ENCODE data around the gene PRR5L.

PRR5L gene

GRCh38 chr11:36274414-36274813, 21.7 kb upstream of the PRR5L start:
- TF ChIP-seq CTBP1 (IDR thresholded peaks at IDR 0.05; ENCODE audit: borderline replicate concordance), result no peak
- TF ChIP-seq L3MBTL2 (conservative IDR thresholded peaks at IDR 0.05), result no peak
- no peak for TF ChIP-seq ELF4 (IDR thresholded peaks at IDR 0.05)
- no peak for TF ChIP-seq ZNF384 (IDR thresholded peaks at IDR 0.05)
- TF ChIP-seq HDGF (IDR thresholded peaks at IDR 0.05; ENCODE audit: borderline replicate concordance), result no peak
- TF ChIP-seq FOXK2 (IDR thresholded peaks at IDR 0.05), result no peak
- no peak for TF ChIP-seq PKNOX1 (IDR thresholded peaks at IDR 0.05)
- TF ChIP-seq SUZ12 (IDR thresholded peaks at IDR 0.05), result no peak
- TF ChIP-seq NFRKB (IDR thresholded peaks at IDR 0.05), result no peak
- no peak for TF ChIP-seq BHLHE40 (IDR thresholded peaks at IDR 0.05; ENCODE audit: borderline replicate concordance)
- no peak for TF ChIP-seq SP1 (IDR thresholded peaks at IDR 0.05)
- TF ChIP-seq TARDBP (IDR thresholded peaks at IDR 0.05), result no peak
- TF ChIP-seq LEF1 (IDR thresholded peaks at IDR 0.05; ENCODE audit: borderline replicate concordance), result no peak
- no peak for TF ChIP-seq ARNT (IDR thresholded peaks at IDR 0.05)
- TF ChIP-seq FOXA1 (IDR thresholded peaks at IDR 0.05), result no peak
- TF ChIP-seq FOXM1 (IDR thresholded peaks at IDR 0.05; ENCODE audit: borderline replicate concordance), result no peak
- no peak for DNase-seq (ENCODE audit: extremely low spot score)
- ChIA-PET CTCF (interaction anchor here (0.7 kb wide), 1 partner anchor 204 kb away, joined by 3 read pairs; no protein-coding TSS in a partner anchor), POLR2A (no interaction called here)

GRCh38 chr11:36278531-36279282, 17.4 kb upstream of the PRR5L start:
- DNase-seq (ENCODE audit: extremely low spot score), result no peak
- TF ChIP-seq ELF4 (IDR thresholded peaks at IDR 0.05) (no peak), NFRKB (IDR thresholded peaks at IDR 0.05) (no peak), BHLHE40 (IDR thresholded peaks at IDR 0.05; ENCODE audit: borderline replicate concordance) (no peak), HDGF (IDR thresholded peaks at IDR 0.05; ENCODE audit: borderline replicate concordance) (no peak), CTBP1 (IDR thresholded peaks at IDR 0.05; ENCODE audit: borderline replicate concordance) (no peak), ZNF384 (IDR thresholded peaks at IDR 0.05) (no peak), LEF1 (IDR thresholded peaks at IDR 0.05; ENCODE audit: borderline replicate concordance) (no peak), ARNT (IDR thresholded peaks at IDR 0.05) (no peak), FOXA1 (IDR thresholded peaks at IDR 0.05) (no peak)
- ChIA-PET POLR2A (no interaction called here), CTCF (no interaction called here)

DNA sequence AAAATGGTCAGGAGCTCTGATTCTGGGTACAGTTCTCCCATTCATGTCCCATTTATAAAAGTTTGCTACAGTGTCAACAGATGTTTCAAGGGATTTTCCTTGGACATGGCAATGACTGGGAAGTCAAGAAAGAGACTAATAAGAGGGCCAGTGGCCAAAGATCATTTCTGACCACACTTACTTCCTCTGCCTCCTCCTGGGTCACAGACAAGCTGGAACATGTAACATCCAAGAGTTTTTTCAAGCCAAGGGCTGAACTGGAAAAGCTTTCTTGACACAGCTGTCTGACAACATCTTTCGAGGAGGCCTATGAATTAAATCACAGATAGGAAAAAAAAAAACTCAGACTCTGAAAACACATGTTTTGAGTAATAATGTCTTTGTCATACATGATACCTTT, 15.6 kb upstream of the PRR5L start:
- TF ChIP-seq TARDBP (IDR thresholded peaks at IDR 0.05) (no peak), ARNT (IDR thresholded peaks at IDR 0.05) (no peak), SP1 (IDR thresholded peaks at IDR 0.05) (no peak), ZNF384 (IDR thresholded peaks at IDR 0.05) (no peak), BHLHE40 (IDR thresholded peaks at IDR 0.05; ENCODE audit: borderline replicate concordance) (no peak), FOXK2 (IDR thresholded peaks at IDR 0.05) (no peak), ELF4 (IDR thresholded peaks at IDR 0.05) (no peak), SUZ12 (IDR thresholded peaks at IDR 0.05) (no peak), PKNOX1 (IDR thresholded peaks at IDR 0.05) (no peak), FOXA1 (IDR thresholded peaks at IDR 0.05) (no peak), LEF1 (IDR thresholded peaks at IDR 0.05; ENCODE audit: borderline replicate concordance) (no peak), HDGF (IDR thresholded peaks at IDR 0.05; ENCODE audit: borderline replicate concordance) (no peak), L3MBTL2 (conservative IDR thresholded peaks at IDR 0.05) (no peak), CTBP1 (IDR thresholded peaks at IDR 0.05; ENCODE audit: borderline replicate concordance) (no peak)
- DNase-seq (ENCODE audit: extremely low spot score), result no peak
- CTCF ChIA-PET, result no interaction called here
- POLR2A ChIA-PET, result no interaction called here

GRCh38 chr11:36281850-36282249, 14.2 kb upstream of the PRR5L start:
- CTCF ChIA-PET, result interaction anchor here (0.6 kb wide), 1 partner anchor 862 kb away, joined by 5 read pairs; no protein-coding TSS in a partner anchor

GRCh38 chr11:36282926-36283325, 13.2 kb upstream of the PRR5L start:
- CTCF ChIA-PET, result no interaction called here
- POLR2A ChIA-PET, result no interaction called here
- no peak for DNase-seq (ENCODE audit: extremely low spot score)
- TF ChIP-seq L3MBTL2 (conservative IDR thresholded peaks at IDR 0.05) (no peak), TARDBP (IDR thresholded peaks at IDR 0.05) (no peak), ZNF384 (IDR thresholded peaks at IDR 0.05) (no peak), FOXM1 (IDR thresholded peaks at IDR 0.05; ENCODE audit: borderline replicate concordance) (no peak), LEF1 (IDR thresholded peaks at IDR 0.05; ENCODE audit: borderline replicate concordance) (no peak), NFRKB (IDR thresholded peaks at IDR 0.05) (no peak), ELF4 (IDR thresholded peaks at IDR 0.05) (no peak), ARNT (IDR thresholded peaks at IDR 0.05) (no peak)

More at GRCh38 chr11:36281850-36282249, 14.2 kb upstream of the PRR5L start:
- TF ChIP-seq ZNF384 (IDR thresholded peaks at IDR 0.05) (no peak), FOXK2 (IDR thresholded peaks at IDR 0.05) (no peak), SP1 (IDR thresholded peaks at IDR 0.05) (no peak), TARDBP (IDR thresholded peaks at IDR 0.05) (no peak), LEF1 (IDR thresholded peaks at IDR 0.05; ENCODE audit: borderline replicate concordance) (no peak), NFRKB (IDR thresholded peaks at IDR 0.05) (no peak), ARNT (IDR thresholded peaks at IDR 0.05) (no peak), BHLHE40 (IDR thresholded peaks at IDR 0.05; ENCODE audit: borderline replicate concordance) (no peak), ELF4 (IDR thresholded peaks at IDR 0.05) (no peak), CTBP1 (IDR thresholded peaks at IDR 0.05; ENCODE audit: borderline replicate concordance) (no peak), SUZ12 (IDR thresholded peaks at IDR 0.05) (no peak), PKNOX1 (IDR thresholded peaks at IDR 0.05) (no peak), FOXA1 (IDR thresholded peaks at IDR 0.05) (no peak)
- no peak for DNase-seq (ENCODE audit: extremely low spot score)
- POLR2A ChIA-PET, result no interaction called here

Data from HEK293T (cell line).